Breast epithelium (tissue), 4 donors: Measurements from ENCODE around the gene CUL9. TPM values are rescaled to one million over a fixed set of nuclear protein-coding genes. Genes with fewer than 3 reads are reported as not detected.

Source experiments
- DNase-seq, 2 donors: peaks; one replicate each; pipeline ENCODE4 v3.0.0-alpha.2; 2019; ENCODE audit warnings: low spot score in 2 of 2
- H3K27ac ChIP-seq, 2 donors: fragments of 200-600 bp; sonication (generic) in 1 of 2; one replicate each; pipeline ENCODE4 v1.5.1; 2016 to 2019; ENCODE audit warnings: mild to moderate bottlenecking in 1 of 2
- H3K27me3 ChIP-seq, 2 donors: fragments of 200-600 bp; sonication (generic) in 1 of 2; one replicate each; pipeline versions ENCODE4 v1.5.1 to v1.6.0; 2017 to 2019; ENCODE audit warnings: control low read depth in 1 of 2, mild to moderate bottlenecking in 1 of 2
- H3K36me3 ChIP-seq: fragments of 200-600 bp; one replicate; pipeline ENCODE4 v1.5.1; 2019
- H3K4me1 ChIP-seq, 2 donors: fragments of 200-600 bp; sonication (generic); one replicate each; pipeline ENCODE4 v1.5.1; 2016 to 2019; ENCODE audit warnings: control low read depth in 1 of 2
- H3K4me3 ChIP-seq, 3 donors: fragments of 200-600 bp; sonication (generic); 1 replicate in 2 of 3; 2 replicates in 1 of 3; pipeline ENCODE4 v1.5.1; 2016 to 2019; ENCODE audit warnings: mild to moderate bottlenecking in 3 of 3, moderate library complexity in 2 of 3
- H3K9me3 ChIP-seq, 2 donors: fragments of 200-600 bp; sonication (generic) in 1 of 2; one replicate each; pipeline ENCODE4 v1.5.1; 2016 to 2019; ENCODE audit warnings: control low read depth in 1 of 2
- POLR2A ChIP-seq: fragments of 450-650 bp; IDR thresholded peaks from one replicate; pipeline ENCODE4 v1.6.1; 2016; ENCODE audit warnings: antibody characterized with exemption, mild to moderate bottlenecking, moderate library complexity
- POLR2AphosphoS5 ChIP-seq, 3 donors: sonication (generic); formaldehyde crosslinking; IDR thresholded peaks; one replicate each; pipeline ENCODE4 v1.6.1; 2017; ENCODE audit warnings: antibody characterized with exemption in 3 of 3
- intact Hi-C: fragments of 100-400 bp; cut with DNase I; formaldehyde crosslinking; loops from one replicate; pipeline ENCODE4 v1.15.1; 2023; ENCODE audit warnings: low total_unique reads
- total RNA-seq, 3 donors: library from RNA; depleted of rRNA; stranded (reverse); fragments of >200 nt; gene quantifications; one replicate each; pipeline ENCODE4 v1.1.0, GENCODE V29; 2016
- TF ChIP-seq, protein P1 (sequence below), 3 donors: fragments of 450-650 bp; IDR thresholded peaks; one replicate each; pipeline ENCODE4 v1.5.1; 2016 to 2017; ENCODE audit warnings: antibody characterized with exemption in 3 of 3, mild to moderate bottlenecking in 3 of 3, moderate library complexity in 3 of 3

The CUL9 gene
- total RNA-seq, 3 donors from 2014 or later: 25.1 to 47.5 (median 43.3) TPM

- Histone ChIP-seq H3K27me3 (peaks cover 0 to 19% of the 10 kb centered on the region in 2 donors), H3K36me3 (no peaks in the 10 kb centered on the region), H3K4me1 (no peaks in the 10 kb centered on the region), H3K9me3 (no peaks in the 10 kb centered on the region), H3K27ac (no peak overlapping the region), H3K4me3 (no peak overlapping the region)
- TF ChIP-seq, protein P1, sequence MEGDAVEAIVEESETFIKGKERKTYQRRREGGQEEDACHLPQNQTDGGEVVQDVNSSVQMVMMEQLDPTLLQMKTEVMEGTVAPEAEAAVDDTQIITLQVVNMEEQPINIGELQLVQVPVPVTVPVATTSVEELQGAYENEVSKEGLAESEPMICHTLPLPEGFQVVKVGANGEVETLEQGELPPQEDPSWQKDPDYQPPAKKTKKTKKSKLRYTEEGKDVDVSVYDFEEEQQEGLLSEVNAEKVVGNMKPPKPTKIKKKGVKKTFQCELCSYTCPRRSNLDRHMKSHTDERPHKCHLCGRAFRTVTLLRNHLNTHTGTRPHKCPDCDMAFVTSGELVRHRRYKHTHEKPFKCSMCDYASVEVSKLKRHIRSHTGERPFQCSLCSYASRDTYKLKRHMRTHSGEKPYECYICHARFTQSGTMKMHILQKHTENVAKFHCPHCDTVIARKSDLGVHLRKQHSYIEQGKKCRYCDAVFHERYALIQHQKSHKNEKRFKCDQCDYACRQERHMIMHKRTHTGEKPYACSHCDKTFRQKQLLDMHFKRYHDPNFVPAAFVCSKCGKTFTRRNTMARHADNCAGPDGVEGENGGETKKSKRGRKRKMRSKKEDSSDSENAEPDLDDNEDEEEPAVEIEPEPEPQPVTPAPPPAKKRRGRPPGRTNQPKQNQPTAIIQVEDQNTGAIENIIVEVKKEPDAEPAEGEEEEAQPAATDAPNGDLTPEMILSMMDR (IDR thresholded peaks at IDR 0.05): no peak
- TF ChIP-seq POLR2A (no peak), POLR2AphosphoS5 (IDR thresholded peaks at IDR 0.05) (no peak)
- no peak for DNase-seq
- intact Hi-C loops: no loop called here
Measured at GRCh38 chr6:43257367-43258145, 75.6 kb downstream of the CUL9 start.

DNA sequence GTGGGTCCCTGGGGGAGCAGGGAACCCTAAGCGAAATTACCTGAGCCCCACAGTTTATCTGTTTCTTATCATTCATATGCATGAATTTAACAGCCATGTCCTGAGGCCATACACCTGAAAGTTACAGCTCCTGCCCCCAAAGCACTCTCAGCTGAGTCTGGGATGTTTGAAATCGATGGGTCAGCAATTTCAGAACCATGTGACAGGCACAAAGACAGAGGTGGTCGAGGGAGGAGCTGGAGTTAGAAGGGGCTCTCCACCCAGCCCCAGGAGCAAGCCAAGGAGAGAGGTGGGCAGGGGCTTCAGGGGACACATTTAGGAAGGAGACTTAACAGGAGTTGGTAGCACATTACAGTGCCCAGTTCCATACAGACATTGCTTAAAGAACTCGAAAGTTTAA is 76.2 kb downstream of the CUL9 start:
- Histone ChIP-seq H3K4me3 (no peak overlapping the region), H3K27ac (no peak overlapping the region), H3K9me3 (no peaks in the 10 kb centered on the region), H3K4me1 (no peaks in the 10 kb centered on the region), H3K27me3 (peaks cover 0 to 13% of the 10 kb centered on the region in 2 donors), H3K36me3 (no peaks in the 10 kb centered on the region)
- TF ChIP-seq POLR2AphosphoS5 (IDR thresholded peaks at IDR 0.05): no peak
- TF ChIP-seq, protein P1 (IDR thresholded peaks at IDR 0.05): no peak
- TF ChIP-seq POLR2A: no peak
- no peak for DNase-seq
- intact Hi-C loops: no loop called here

DNA sequence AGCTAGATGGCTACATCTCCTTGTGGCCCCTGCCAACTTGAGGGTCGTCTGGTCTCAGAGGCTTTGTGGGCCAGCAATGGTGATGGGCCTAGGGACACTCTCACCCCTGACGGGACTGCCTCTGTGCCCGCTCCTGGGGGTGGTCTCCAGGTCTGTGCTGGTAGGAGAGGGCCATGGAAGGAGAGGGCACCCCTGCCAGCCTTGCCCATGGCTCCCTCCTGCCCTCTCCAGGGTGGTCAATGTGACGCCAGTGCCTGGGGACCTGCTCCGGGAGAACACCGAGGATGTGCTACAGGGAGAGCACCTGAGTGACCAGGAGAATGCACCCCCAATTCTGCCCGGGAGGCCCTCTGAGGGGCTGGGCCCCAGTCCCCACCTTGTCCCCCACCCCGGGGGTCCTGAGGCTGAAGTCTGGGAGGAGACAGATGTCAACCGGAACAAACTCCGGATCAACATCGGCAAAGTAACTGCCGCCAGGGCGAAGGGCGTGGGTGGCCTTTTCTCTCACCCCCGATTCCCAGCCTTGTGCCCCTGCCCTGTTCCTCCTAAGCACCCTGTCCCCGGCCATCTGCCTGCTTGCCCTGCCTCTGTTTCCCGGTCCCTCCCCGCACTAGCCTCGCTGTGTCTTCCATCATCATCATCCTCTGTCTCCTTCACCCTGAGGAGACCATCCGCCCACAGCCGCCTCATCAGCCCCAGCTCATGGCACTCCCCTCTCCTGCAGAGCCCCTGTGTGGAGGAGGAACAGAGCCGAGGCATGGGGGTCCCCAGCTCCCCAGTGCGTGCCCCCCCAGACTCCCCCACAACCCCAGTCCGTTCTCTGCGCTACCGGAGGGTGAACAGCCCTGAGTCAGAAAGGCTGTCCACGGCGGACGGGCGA is 77.1 kb downstream of the CUL9 start:
- Histone ChIP-seq H3K4me1 (no peaks in the 10 kb centered on the region), H3K27me3 (peaks cover 0 to 4% of the 10 kb centered on the region in 2 donors), H3K36me3 (no peaks in the 10 kb centered on the region), H3K27ac (no peak overlapping the region), H3K9me3 (no peaks in the 10 kb centered on the region), H3K4me3 (no peak overlapping the region)
- DNase-seq: no peak
- TF ChIP-seq POLR2A: no peak
- no peak for TF ChIP-seq POLR2AphosphoS5 (IDR thresholded peaks at IDR 0.05)
- TF ChIP-seq, protein P1 (IDR thresholded peaks at IDR 0.05): no peak
- intact Hi-C loops: no loop called here

DNA sequence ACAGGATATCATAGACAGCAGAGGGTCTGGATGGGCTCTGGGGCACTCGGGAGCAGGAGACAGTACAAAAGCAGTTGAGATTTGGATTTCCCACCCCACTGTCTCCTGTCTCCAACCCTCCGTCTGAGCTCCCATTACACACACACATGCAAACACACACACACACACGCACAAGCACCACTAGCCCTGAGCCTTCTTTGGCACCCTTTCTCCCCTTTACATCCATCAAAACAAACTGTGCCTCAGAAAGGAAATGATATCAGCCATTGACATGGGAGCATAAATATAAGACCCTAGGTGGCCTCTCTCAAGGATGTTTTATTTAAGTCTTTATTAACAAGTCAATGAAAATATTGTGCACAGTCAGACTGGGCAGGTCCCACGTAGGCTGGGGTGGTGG is 78.8 kb downstream of the CUL9 start:
- Histone ChIP-seq H3K36me3 (no peaks in the 10 kb centered on the region), H3K4me1 (no peaks in the 10 kb centered on the region), H3K9me3 (no peaks in the 10 kb centered on the region), H3K4me3 (no peak overlapping the region), H3K27me3 (no peaks in the 10 kb centered on the region), H3K27ac (no peak overlapping the region)
- TF ChIP-seq, protein P1 (IDR thresholded peaks at IDR 0.05): no peak
- TF ChIP-seq POLR2AphosphoS5 (IDR thresholded peaks at IDR 0.05) (no peak), POLR2A (no peak)
- no peak for DNase-seq
- intact Hi-C loops: no loop called here

GRCh38 chr6:43261198-43261597 is 79.2 kb downstream of the CUL9 start:
- Histone ChIP-seq H3K9me3 (no peaks in the 10 kb centered on the region), H3K36me3 (no peaks in the 10 kb centered on the region), H3K27ac (no peak overlapping the region), H3K4me1 (no peaks in the 10 kb centered on the region), H3K4me3 (no peak overlapping the region), H3K27me3 (no peaks in the 10 kb centered on the region)
- TF ChIP-seq, protein P1 (IDR thresholded peaks at IDR 0.05): no peak
- no peak for TF ChIP-seq POLR2A
- TF ChIP-seq POLR2AphosphoS5 (IDR thresholded peaks at IDR 0.05): no peak
- no peak for DNase-seq
- intact Hi-C loops: no loop called here
